H1 (cell line): Measurements from ENCODE around the gene UNC5B. TPM values are rescaled to one million over a fixed set of nuclear protein-coding genes. Genes with fewer than 3 reads are reported as not detected.

Experiments
- CBX8 ChIP-seq: fragments of 300-800, 300-1000 bp; sonication (generic); IDR thresholded peaks from 2 replicates; pipeline ENCODE4 v1.7.1; 2016; ENCODE audit warnings: low read depth, low read length, borderline replicate concordance
- CEBPB ChIP-seq: IDR thresholded peaks from 2 replicates; pipeline ENCODE4 v1.6.1; 2012; ENCODE audit warnings: low read depth, low read length
- FOSL1 ChIP-seq: IDR thresholded peaks from 2 replicates; pipeline ENCODE4 v1.6.1; 2011; ENCODE audit warnings: mild to moderate bottlenecking, low read depth, low read length, moderate library complexity; ENCODE audit not compliant: insufficient read depth
- HDAC6 ChIP-seq: IDR thresholded peaks from one replicate; pipeline ENCODE4 v1.7.1; 2012; ENCODE audit warnings: low read depth, mild to moderate bottlenecking, inconsistent platforms, low read length, moderate library complexity
- JUND ChIP-seq: IDR thresholded peaks from 2 replicates; pipeline ENCODE4 v1.6.1; 2011; ENCODE audit warnings: mild to moderate bottlenecking, improper control_type of control experiment, low read length
- SP1 ChIP-seq: IDR thresholded peaks from 2 replicates; pipeline ENCODE4 v1.6.1; 2011; ENCODE audit warnings: low read depth, low read length
- SP4 ChIP-seq: IDR thresholded peaks from 2 replicates; pipeline ENCODE4 v1.6.1; 2012; ENCODE audit warnings: low read length, inconsistent platforms
- YY1 ChIP-seq: IDR thresholded peaks from 2 replicates; pipeline ENCODE4 v1.6.1; 2011; ENCODE audit warnings: low read depth, mild to moderate bottlenecking, low read length
- polyA plus RNA-seq, 7 experiments: library from polyadenylated mRNA; depleted of rRNA in 3 of 7; stranded (reverse) in 5 of 7; unstranded in 2 of 7; fragments of >200 nt in 5 of 7; fragments of 200-250 nt in 2 of 7; gene quantifications; 1 replicate in 5 of 7; 2 replicates in 1 of 7; 4 replicates in 1 of 7; pipeline versions ENCODE4 v1.2.1 to v1.2.3, GENCODE V29; 2011 to 2013; ENCODE audit warnings: missing spikeins in 2 of 7, mixed read lengths in 2 of 7
- total RNA-seq: library from RNA; stranded (reverse); fragmentation: NEBNext Ultra II Directional; extraction: Animal tissue kit (Norgen Biotek cat#: 25700); gene quantifications from 2 replicates; pipeline ENCODE4 v1.2.1, GENCODE V29; 2021
- TF ChIP-seq, protein P1 (sequence below): fragments of 300-600 bp; sonication (generic); IDR thresholded peaks from 2 replicates; pipeline ENCODE4 v1.7.1; 2012; ENCODE audit warnings: low read length, moderate library complexity, mild to moderate bottlenecking, inconsistent platforms; ENCODE audit not compliant: insufficient replicate concordance

The UNC5B gene
- total and polyA plus RNA-seq, 2 of the 8 experiments (the other 6 are each of a cell fraction or from before 2014, with no cell fraction given): 27.9 to 31.8 TPM

DNA sequence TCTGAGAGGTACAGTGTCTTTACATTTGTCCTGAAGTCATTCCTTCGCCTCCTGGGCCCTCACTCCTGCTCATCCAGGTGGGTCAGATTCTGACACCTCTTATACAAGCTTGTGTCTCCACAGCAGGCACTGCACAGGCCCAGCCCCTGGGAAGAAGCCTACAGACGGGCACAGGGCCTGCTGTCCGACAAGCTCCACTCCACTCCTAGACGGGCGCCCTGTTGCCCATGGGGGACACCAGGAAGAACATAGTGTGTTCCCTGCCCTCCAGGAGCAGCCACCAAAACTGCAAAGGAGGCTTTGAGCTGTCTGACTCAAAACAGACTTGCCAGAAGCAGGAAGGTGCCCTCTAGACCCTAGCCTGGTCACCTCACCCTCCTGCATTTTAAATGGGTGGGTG, 61.1 kb downstream of the UNC5B start (continued):
- TF ChIP-seq, protein P1, sequence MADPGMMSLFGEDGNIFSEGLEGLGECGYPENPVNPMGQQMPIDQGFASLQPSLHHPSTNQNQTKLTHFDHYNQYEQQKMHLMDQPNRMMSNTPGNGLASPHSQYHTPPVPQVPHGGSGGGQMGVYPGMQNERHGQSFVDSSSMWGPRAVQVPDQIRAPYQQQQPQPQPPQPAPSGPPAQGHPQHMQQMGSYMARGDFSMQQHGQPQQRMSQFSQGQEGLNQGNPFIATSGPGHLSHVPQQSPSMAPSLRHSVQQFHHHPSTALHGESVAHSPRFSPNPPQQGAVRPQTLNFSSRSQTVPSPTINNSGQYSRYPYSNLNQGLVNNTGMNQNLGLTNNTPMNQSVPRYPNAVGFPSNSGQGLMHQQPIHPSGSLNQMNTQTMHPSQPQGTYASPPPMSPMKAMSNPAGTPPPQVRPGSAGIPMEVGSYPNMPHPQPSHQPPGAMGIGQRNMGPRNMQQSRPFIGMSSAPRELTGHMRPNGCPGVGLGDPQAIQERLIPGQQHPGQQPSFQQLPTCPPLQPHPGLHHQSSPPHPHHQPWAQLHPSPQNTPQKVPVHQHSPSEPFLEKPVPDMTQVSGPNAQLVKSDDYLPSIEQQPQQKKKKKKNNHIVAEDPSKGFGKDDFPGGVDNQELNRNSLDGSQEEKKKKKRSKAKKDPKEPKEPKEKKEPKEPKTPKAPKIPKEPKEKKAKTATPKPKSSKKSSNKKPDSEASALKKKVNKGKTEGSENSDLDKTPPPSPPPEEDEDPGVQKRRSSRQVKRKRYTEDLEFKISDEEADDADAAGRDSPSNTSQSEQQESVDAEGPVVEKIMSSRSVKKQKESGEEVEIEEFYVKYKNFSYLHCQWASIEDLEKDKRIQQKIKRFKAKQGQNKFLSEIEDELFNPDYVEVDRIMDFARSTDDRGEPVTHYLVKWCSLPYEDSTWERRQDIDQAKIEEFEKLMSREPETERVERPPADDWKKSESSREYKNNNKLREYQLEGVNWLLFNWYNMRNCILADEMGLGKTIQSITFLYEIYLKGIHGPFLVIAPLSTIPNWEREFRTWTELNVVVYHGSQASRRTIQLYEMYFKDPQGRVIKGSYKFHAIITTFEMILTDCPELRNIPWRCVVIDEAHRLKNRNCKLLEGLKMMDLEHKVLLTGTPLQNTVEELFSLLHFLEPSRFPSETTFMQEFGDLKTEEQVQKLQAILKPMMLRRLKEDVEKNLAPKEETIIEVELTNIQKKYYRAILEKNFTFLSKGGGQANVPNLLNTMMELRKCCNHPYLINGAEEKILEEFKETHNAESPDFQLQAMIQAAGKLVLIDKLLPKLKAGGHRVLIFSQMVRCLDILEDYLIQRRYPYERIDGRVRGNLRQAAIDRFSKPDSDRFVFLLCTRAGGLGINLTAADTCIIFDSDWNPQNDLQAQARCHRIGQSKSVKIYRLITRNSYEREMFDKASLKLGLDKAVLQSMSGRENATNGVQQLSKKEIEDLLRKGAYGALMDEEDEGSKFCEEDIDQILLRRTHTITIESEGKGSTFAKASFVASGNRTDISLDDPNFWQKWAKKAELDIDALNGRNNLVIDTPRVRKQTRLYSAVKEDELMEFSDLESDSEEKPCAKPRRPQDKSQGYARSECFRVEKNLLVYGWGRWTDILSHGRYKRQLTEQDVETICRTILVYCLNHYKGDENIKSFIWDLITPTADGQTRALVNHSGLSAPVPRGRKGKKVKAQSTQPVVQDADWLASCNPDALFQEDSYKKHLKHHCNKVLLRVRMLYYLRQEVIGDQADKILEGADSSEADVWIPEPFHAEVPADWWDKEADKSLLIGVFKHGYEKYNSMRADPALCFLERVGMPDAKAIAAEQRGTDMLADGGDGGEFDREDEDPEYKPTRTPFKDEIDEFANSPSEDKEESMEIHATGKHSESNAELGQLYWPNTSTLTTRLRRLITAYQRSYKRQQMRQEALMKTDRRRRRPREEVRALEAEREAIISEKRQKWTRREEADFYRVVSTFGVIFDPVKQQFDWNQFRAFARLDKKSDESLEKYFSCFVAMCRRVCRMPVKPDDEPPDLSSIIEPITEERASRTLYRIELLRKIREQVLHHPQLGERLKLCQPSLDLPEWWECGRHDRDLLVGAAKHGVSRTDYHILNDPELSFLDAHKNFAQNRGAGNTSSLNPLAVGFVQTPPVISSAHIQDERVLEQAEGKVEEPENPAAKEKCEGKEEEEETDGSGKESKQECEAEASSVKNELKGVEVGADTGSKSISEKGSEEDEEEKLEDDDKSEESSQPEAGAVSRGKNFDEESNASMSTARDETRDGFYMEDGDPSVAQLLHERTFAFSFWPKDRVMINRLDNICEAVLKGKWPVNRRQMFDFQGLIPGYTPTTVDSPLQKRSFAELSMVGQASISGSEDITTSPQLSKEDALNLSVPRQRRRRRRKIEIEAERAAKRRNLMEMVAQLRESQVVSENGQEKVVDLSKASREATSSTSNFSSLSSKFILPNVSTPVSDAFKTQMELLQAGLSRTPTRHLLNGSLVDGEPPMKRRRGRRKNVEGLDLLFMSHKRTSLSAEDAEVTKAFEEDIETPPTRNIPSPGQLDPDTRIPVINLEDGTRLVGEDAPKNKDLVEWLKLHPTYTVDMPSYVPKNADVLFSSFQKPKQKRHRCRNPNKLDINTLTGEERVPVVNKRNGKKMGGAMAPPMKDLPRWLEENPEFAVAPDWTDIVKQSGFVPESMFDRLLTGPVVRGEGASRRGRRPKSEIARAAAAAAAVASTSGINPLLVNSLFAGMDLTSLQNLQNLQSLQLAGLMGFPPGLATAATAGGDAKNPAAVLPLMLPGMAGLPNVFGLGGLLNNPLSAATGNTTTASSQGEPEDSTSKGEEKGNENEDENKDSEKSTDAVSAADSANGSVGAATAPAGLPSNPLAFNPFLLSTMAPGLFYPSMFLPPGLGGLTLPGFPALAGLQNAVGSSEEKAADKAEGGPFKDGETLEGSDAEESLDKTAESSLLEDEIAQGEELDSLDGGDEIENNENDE: no peak
- TF ChIP-seq CEBPB: no peak
- TF ChIP-seq CBX8: no peak
- no peak for TF ChIP-seq HDAC6
- no peak for TF ChIP-seq YY1
- no peak for TF ChIP-seq SP4
- TF ChIP-seq FOSL1: no peak
- no peak for TF ChIP-seq SP1
- no peak for TF ChIP-seq JUND
